ENCODE data around the gene THRA. TPM values are rescaled to one million over a fixed set of nuclear protein-coding genes. Genes with fewer than 3 reads are reported as not detected.
A peak's percentile ranks its signal among the peaks of the same experiment; 100 is the strongest.

The THRA gene
- total RNA-seq, 1 donor from 2014 or later = 15.0 TPM

DNA sequence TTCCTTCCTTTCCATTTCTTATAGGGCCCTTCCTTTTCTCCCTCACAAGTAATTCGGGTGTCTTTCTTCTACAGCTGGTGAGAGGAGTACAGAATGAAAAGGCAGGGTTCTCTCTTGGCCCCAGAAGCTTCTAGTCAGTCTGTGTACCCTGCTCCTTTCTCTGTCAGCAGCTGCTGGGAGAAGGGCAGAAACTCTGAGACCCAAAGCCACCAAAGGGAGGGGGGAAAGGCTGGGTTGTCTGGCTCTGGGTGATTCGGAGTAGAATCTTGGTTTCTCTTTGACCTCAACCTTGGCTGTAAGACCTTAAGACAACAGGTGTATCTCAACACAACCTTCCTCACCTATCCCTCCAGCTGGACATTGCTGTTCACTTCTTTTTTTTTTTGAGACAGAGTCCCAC is 40.9 kb downstream of the THRA start:
- Mint-ChIP-seq H3K9me3 (no peaks in the 10 kb centered on the region), H3K27ac (ENCODE audit: unreplicated experiment) (no peak overlapping the region), H3K4me1 (peaks cover 57% of the 10 kb centered on the region), H3K36me3 (ENCODE audit: low read depth) (no peaks in the 10 kb centered on the region), H3K4me3 (no peak overlapping the region), H3K27me3 (ENCODE audit: low read depth) (peaks cover 37% of the 10 kb centered on the region)
- DNase-seq (ENCODE audit: low read depth, low spot score) = no peak
- no peak for TF ChIP-seq CTCF (conservative IDR thresholded peaks at IDR 0.05)

DNA sequence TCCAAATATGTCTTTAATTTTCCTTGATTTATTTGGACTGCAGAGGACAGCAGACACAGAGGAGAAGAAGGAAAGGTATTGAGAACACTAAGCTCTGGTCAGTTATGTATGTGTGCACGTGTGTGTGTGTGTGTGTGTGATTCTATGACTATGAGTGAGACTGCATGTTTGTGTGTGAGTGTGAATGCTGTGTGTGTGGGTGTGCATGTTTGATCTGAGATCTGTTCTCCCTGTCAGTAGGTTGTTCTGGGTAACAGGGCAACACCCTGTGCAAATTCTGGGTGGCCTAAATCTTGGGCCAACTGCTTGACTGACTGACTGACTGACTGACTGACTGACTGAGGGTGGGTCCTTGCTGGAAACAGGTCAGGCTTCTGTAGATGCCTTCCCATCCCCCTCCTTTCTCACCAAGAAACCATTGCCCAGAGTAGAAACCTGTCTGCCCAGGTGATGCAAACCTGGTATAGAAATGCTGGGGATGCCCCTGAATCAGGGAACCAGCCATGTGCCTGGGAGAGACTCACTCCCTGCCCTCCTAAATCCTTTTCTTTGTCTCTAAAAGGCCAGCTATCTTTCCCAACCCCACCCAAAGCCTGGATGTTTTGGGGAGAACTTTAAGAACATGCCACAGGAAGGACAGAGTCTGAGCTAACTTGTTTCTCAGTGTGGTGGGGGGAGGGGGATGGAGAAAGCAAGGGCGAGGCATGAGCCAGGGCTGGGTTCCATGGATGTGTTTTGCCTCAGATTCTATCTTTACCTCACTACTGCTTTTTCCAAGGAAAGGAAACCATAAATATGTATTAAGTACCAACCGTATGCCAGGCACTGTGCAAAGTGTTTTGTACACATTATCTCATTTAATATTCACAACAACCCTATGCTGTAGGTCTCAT is 42.1 kb downstream of the THRA start:
- peaks cover 53% of the 10 kb centered on the region for H3K4me1 Mint-ChIP-seq
- H3K9me3 Mint-ChIP-seq = no peaks in the 10 kb centered on the region
- peak overlapping the region; percentile 25 for H3K4me3 Mint-ChIP-seq

DNA sequence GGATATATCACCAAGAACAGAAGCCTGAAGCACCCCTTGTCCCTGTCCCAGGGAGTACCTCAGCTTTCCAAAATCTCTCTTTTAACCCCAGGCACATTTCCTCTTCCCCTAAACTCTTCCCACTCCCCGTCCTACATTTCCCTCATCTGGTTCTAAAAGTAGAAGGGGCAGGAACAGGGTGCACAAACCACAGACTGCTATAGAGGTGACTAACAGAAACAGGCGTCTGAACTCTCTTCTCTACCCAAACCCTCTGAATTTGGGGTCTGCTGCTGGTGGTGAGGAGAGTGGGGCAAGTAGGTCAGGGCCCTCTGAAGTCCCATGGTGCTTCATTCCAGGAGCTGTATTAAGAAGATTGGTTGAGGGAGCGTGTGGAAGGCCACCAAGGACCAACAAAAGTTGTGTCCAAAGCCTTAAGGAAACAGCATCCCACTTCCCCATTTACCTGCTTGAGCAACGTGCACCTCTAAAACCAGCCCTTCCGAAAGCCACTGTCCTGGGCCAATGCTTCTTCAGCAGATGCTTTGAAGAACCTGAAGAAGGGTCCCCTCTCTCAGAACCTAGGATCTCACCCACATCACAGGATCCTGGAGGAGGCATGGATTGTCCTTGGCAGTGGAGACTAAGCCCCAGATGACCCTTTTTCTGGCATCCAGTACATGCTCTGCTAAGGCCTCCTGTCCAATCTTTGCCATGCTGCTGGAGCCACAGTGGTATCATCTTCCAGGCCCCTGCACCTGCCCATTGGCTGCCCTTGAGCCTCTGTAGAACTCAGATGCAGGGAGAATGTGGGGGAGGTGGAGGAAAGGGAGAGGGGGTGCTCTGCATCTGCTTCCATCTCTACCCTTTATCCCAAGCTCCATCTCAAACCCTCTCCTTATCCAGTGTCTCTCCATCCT is 43.3 kb downstream of the THRA start:
- peaks cover 53% of the 10 kb centered on the region for H3K4me1 Mint-ChIP-seq
- DNase-seq (ENCODE audit: low read depth, low spot score) = no peak
- no peak for TF ChIP-seq CTCF (conservative IDR thresholded peaks at IDR 0.05)
- peaks cover 24% of the 10 kb centered on the region for H3K27me3 Mint-ChIP-seq (ENCODE audit: low read depth)
- no peak overlapping the region for H3K4me3 Mint-ChIP-seq
- no peaks in the 10 kb centered on the region for H3K9me3 Mint-ChIP-seq
- no peaks in the 10 kb centered on the region for H3K36me3 Mint-ChIP-seq (ENCODE audit: low read depth)
- no peak overlapping the region for H3K27ac Mint-ChIP-seq (ENCODE audit: unreplicated experiment)

More for the DNA sequence above, 42.1 kb downstream of the THRA start:
- no peak overlapping the region for H3K27ac Mint-ChIP-seq (ENCODE audit: unreplicated experiment)
- DNase-seq (ENCODE audit: low read depth, low spot score) = no peak
- TF ChIP-seq CTCF (conservative IDR thresholded peaks at IDR 0.05) = no peak
- no peaks in the 10 kb centered on the region for H3K36me3 Mint-ChIP-seq (ENCODE audit: low read depth)
- H3K27me3 Mint-ChIP-seq (ENCODE audit: low read depth) = peaks cover 33% of the 10 kb centered on the region

- Mint-ChIP-seq H3K4me3 (peak overlapping the region; percentile 31), H3K36me3 (ENCODE audit: low read depth) (no peaks in the 10 kb centered on the region), H3K4me1 (peaks cover 55% of the 10 kb centered on the region), H3K9me3 (no peaks in the 10 kb centered on the region), H3K27ac (ENCODE audit: unreplicated experiment) (peak overlapping the region; percentile 43), H3K27me3 (ENCODE audit: low read depth) (peaks cover 22% of the 10 kb centered on the region)
- no peak for TF ChIP-seq CTCF (conservative IDR thresholded peaks at IDR 0.05)
- DNase-seq (ENCODE audit: low read depth, low spot score) = no peak
Observed at GRCh38 chr17:40106760-40107521, 44.2 kb downstream of the THRA start.

Data from neural crest cell (in vitro differentiated cells).